ENCODE data around the gene AKT2.

The AKT2 gene

DNA sequence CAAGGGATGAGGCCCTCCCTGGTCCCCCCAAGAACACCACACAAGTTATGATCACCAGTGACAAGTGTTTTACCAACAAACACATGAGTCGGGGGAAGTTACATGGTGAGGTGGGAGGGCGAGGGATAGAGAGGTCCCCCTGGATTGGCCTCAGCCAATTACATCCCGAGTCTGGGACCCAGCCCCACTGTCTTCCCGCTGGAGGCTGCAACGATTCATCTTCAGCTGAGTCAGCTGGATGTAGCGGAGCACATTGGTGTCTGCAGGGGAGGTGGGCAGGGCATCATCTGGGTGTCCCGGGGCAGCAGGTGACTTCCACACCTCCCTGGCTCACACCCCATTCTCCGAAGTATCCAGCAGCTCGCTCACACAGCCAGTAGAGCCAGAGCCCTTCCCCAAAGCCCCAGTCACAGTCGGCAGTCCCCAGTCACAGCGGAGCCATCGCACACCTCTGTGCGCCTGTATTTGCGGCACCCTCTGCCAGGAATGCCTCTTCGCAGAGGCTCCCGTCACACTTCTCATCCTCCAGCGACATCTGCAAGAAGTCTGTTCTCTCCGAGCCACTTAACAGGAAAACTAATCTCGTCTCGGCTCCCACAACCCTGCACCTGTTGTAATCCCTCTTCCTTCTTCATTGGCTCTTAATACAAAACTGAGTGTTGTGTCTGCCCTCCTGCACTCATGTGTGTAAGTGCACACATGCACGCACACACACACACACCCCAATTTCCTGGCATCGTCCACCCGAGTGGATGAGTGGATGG is 69.0 kb downstream of the AKT2 start:
- DNase-seq, result peak in 1 of 3 experiments; percentile 24

GRCh38 chr19:40214936-40215335 is 70.2 kb downstream of the AKT2 start:
- DNase-seq, result no peak

GRCh38 chr19:40213882-40214570 is 71.1 kb downstream of the AKT2 start:
- no peak for DNase-seq

DNA sequence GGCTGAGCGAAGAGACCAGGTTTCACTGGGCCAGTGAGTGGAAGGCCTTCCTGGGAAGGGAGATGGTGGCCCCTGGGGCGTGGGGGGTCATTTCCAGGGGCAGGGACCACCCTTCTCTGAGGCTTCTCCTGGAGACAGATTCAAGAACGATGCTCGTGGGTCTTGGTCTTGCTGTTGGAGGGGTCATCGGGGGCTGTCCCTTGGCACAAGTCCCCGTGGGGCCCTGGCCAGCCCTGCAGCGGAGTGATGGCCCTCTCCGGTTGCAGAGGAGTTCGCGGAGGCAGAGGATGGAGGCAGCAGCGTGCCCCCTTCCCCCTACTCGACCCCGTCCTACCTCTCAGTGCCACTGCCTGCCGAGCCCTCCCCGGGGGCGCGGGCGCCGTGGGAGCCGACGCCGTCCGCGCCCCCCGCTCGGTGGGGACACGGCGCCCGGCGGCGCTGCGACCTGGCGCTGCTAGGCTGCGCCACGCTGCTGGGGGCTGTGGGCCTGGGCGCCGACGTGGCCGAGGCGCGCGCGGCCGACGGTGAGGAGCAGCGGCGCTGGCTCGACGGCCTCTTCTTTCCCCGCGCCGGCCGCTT is 71.8 kb downstream of the AKT2 start:
- no peak for DNase-seq

- DNase-seq, result no peak
Observed at GRCh38 chr19:40210889-40211288, 74.3 kb downstream of the AKT2 start.

DNA sequence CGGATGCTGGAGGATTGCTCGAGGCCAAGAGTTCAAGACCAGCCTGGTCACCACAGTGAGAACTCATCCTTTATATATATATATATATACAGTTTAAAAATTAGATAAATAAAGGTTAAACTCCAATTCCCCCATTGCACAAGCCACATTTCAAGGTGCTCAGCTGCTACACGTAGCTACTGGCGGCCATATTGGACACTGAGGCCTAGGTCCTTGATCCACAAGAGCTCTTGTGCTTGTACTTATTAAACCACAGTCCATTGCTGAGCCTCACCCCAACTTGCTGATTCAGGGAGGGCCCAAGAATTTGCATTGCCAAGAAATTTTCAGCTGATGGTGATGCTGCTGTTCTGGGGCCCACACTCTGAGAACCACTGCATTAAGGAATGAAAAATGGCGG is 76.5 kb downstream of the AKT2 start:
- DNase-seq, result no peak

DNA sequence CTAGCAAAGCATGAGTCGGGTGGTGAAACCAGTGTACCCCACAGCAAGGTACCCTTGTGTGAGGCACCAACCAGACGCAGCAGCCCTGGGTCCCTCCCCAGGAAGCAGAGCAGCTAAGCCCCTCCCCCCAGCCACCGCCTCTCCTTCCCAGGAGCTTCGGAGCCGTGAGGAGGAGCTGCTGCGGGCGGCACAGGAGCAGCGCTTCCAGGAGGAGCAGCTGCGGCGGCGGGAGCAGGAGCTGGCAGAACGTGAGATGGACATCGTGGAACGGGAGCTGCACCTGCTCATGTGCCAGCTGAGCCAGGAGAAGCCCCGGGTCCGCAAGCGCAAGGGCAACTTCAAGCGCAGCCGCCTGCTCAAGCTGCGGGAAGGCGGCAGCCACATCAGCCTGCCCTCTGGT is 79.4 kb downstream of the AKT2 start:
- DNase-seq, result no peak

- no peak for DNase-seq
Observed at GRCh38 chr19:40204381-40204780, 80.8 kb downstream of the AKT2 start.

DNA sequence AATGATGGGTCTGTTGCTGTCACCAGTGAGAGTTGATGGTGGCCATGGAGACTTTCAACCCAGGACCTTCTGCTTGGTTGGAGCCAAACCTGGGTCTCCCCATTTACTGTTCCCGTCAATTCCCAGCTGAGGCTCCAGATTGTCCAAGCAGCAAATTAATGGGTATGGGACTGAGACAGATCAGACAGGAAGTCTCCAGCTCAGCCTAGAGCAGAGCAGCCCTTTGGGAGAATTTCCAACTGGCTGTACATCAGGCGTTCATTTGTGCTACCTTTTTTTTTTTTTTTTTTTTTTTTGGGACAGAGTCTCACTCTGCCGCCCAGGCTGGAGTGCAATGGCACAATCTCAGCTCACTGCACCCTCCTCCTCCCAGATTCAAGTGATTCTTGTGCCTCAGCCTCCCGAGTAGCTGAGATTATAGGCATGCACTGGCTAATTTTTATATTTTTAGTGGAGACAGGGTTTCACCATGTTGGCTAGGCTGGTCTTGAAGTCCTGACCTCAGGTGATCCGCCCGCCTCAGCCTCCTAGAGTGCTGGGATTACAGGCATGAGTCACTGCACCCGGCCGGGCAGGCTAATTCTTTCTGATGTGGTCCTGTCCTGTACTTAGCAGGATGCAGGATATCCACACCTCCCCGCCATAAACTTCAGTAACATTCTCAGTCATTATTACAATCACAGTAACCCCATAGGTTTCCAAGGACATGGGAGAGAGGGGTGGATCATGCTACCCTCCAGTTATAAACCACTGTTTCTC is 84.6 kb downstream of the AKT2 start:
- no peak for DNase-seq

DNA sequence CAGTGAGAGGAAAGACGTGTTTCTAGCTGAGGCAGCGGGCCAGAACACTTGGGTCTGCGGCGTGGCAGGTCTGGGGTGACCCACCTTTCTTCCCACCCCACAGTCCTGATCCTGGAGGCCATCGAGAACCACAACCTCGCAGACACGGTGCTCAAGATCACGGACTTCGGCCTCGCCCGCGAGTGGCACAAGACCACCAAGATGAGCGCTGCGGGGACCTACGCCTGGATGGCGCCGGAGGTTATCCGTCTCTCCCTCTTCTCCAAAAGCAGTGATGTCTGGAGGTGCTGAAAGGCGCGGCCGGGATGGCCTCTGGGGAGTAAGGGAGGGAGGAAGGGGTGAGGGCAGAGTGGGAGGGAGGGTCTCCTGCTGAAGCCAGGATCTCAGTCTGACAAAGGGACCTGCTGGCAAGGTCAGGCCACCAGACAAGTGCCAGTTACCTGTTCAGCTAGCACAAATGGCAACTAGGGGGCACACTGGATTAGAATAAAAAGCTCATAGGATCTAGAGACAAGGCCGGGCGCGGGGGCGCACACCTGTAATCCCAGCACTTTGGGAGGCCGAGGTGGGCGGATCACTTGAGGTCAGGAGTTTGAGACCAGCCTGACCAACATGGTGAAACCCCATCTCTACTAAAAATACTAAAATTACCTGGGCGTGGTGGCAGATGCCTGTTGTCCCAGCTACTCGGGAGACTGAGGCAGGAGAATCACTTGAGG is 86.7 kb downstream of the AKT2 start:
- no peak for DNase-seq

GRCh38 chr19:40193587-40193849 is 91.6 kb downstream of the AKT2 start:
- no peak for DNase-seq

DNA sequence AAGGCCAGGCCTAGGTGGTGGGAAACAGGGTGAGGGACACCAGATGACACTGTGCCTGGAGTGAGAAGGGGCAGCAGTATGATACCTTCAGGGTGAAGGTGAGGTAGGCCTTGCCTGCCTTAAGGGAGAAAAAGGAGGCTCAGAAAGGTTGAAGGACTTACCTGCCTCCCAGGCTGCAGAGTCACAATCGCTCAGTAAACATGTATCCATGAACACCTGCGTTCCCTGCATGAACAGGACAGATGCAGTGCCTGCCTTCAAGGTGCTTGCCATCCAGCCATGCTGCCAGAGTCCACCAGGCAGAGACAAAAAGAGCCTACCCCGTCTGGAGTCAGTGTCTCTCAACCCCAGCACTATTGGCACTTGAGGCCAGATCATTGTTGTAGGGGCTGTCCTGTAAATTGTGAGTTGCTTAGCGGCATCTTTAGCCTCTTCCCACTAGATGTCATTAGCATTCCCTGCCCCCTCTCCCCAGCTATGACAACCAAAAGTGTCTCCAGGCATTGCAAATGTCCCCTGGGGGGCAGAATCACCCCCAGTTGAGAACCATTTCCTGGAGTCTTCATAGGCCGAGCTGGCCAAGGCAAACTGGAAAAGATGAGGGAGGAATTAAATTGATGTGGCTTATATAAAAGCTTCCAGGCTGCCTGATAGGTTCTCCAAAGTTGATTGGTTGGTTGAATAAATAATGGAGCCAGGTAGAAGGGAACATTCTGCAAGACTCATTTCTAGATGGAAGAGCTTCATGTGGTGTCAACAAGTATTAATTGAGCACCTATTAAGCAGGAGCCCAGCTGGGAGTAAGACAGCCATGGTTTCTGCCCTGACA is 92.2 kb downstream of the AKT2 start:
- DNase-seq, result no peak

DNA sequence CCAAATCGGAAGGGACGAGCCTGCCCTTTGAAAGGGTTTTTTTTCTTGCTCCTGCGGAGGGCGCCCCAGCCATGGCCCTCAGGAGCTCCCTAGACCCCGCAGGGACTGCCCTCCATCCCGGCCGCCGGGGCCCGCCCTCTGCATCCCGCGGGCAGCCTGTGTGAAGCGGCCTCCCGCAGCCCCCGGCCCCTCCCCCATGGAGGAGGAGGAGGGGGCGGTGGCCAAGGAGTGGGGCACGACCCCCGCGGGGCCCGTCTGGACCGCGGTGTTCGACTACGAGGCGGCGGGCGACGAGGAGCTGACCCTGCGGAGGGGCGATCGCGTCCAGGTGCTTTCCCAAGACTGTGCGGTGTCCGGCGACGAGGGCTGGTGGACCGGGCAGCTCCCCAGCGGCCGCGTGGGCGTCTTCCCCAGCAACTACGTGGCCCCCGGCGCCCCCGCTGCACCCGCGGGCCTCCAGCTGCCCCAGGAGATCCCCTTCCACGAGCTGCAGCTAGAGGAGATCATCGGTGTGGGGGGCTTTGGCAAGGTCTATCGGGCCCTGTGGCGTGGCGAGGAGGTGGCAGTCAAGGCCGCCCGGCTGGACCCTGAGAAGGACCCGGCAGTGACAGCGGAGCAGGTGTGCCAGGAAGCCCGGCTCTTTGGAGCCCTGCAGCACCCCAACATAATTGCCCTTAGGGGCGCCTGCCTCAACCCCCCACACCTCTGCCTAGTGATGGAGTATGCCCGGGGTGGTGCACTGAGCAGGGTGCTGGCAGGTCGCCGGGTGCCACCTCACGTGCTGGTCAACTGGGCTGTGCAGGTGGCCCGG is 93.1 kb downstream of the AKT2 start:
- peak in 2 of 3 experiments; percentile 33 to 39 for DNase-seq

- DNase-seq, result peak; percentile 64 to 69 (median 69)
Observed at GRCh38 chr19:40190891-40191835, 94.0 kb downstream of the AKT2 start, which contains the start of gene MAP3K10. TSS of gene MAP3K10 (plus strand) at chr19:40191426. CDS start at chr19:40192032, 606 bp downstream.

- DNase-seq, result no peak
Observed at GRCh38 chr19:40184273-40184672, 100.9 kb downstream of the AKT2 start.
